OCI-LY3 (cell line): ENCODE measurements around the gene IFT57.

ENCODE experiments used
- CTCF ChIP-seq: fragments of 200-600, 300-600 bp; sonication (generic); IDR thresholded peaks from 2 replicates; pipeline ENCODE4 v1.5.1; 2014; ENCODE audit warnings: antibody characterized with exemption, low read length, low read depth
- EZH2phosphoT487 ChIP-seq: fragments of 200-600 bp; shearing (Covaris generic); IDR thresholded peaks from 2 replicates; pipeline ENCODE4 v1.6.1; 2018; ENCODE audit warnings: antibody characterized with exemption, mixed run types, low read depth

DNA sequence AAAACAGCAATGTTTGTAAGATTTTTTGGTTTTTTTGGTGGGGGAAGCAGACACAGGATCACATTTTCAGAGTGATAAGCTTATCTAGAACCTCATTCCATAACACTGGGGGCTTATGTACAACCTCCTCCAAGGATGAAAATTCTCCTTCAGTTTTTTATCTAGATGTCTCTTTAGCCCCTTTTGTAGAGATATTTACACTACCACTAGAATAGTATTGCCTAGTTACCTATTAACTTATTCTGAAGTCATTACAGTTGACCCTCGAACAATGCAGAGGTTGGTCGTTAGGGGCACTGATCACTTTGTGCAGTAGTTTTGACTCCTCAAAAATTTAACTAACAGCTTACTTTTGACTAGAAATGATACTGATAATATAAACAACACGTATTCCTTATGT lies 32.8 kb downstream of the IFT57 start:
- no peak for TF ChIP-seq CTCF
- no peak for TF ChIP-seq EZH2phosphoT487
